Pancreas (tissue), 10 donors: ENCODE measurements around the gene SMIM8. TPM values are rescaled to one million over a fixed set of nuclear protein-coding genes. Genes with fewer than 3 reads are reported as not detected.

ENCODE experiments used
- ATAC-seq, 4 donors: fragments of 200-7000 bp; cut with Tn5 transposase; one replicate each; pipeline versions ENCODE4 v1.8.0 to v1.9.1; 2020; ENCODE audit warnings: mild to moderate bottlenecking in 4 of 4, moderate library complexity in 4 of 4
- DNase-seq, 6 donors: peaks; one replicate each; pipeline ENCODE4 v3.0.0-alpha.2; 2020
- FAIRE-seq: peaks from 2 replicates; lab custom pipeline; 2012; peaks lifted over from hg19 to GRCh38; lab: Jason Lieb, UNC
- H3K27ac ChIP-seq, 4 donors: fragments of 200-600 bp; sonication (generic); 1 replicate in 3 of 4; 2 replicates in 1 of 4; pipeline versions ENCODE4 v1.5.0 to v1.8.0; 2020
- H3K27me3 ChIP-seq, 4 donors: fragments of 200-600 bp; one replicate each; pipeline ENCODE4 v1.8.0; 2021
- H3K36me3 ChIP-seq, 3 donors: fragments of 200-600 bp; sonication (generic) in 1 of 3; one replicate each; pipeline versions ENCODE4 v1.5.0 to v1.8.0; 2020 to 2021
- H3K4me1 ChIP-seq, 3 donors: fragments of 200-600 bp; one replicate each; pipeline ENCODE4 v1.8.0; 2021
- H3K4me3 ChIP-seq, 4 donors: fragments of 200-600 bp; sonication (generic) in 2 of 4; one replicate each; pipeline versions ENCODE4 v1.5.0 to v1.8.0; 2020 to 2021
- H3K9me3 ChIP-seq, 4 donors: fragments of 200-600 bp; one replicate each; pipeline ENCODE4 v1.8.0; 2021
- WGBS, 2 donors: extraction: QIAGEN DNeasy Blood & Tissue Kit; methylation state at CpG; one replicate each; pipeline ENCODE4 v1.1.7; 2013; 5-methylcytosine and 5-hydroxymethylcytosine counted together
- intact Hi-C, 3 donors: fragments of 100-400 bp; cut with DNase I; formaldehyde crosslinking; loops; one replicate each; pipeline versions ENCODE4 v1.11.1 to v1.14.2; 2022
- polyA plus RNA-seq, 2 donors: library from polyadenylated mRNA; stranded (reverse); fragments of 200-250 nt; gene quantifications; one replicate each; pipeline ENCODE4 v1.2.3, GENCODE V29; 2013
- total RNA-seq, 6 donors: library from RNA; stranded (reverse); fragmentation: NEBNext Ultra II Directional in 4 of 6; extraction: Animal tissue kit (Norgen Biotek cat#: 25700) in 4 of 6; gene quantifications; one replicate each; pipeline versions ENCODE4 v1.2.1 to v1.2.4, GENCODE V29; 2021 to 2023
- TF ChIP-seq, protein P1 (sequence below), 4 donors: fragments of 200-600 bp; sonication (generic) in 3 of 4; IDR thresholded peaks; one replicate each; pipeline versions ENCODE4 v1.5.0 to v1.8.0; 2021; ENCODE audit warnings: antibody characterized with exemption in 4 of 4
- donor health status: healthy with polysubstance abuse.
- donor health status: DM: no; HTN: no; CAD: no; lungs with moderate emphysema.
- donor health status: DM: no; HTN: no; CAD: no.
- donor health status: control.
- donor health status: control.
- donor health status: Bipolar disorder and iron deficiency.
- donor health status: DM: yes; HTN: yes; CAD: no.
- donor health status: DM: no; HTN: no; CAD: no.
- donor health status: DM: no; HTN: no; CAD: no.
- donor health status: DM: yes; HTN: yes; CAD: no.

Gene SMIM8
- total and polyA plus RNA-seq, 8 donors: 2.7 to 6.4 (median 3.9) TPM

DNA sequence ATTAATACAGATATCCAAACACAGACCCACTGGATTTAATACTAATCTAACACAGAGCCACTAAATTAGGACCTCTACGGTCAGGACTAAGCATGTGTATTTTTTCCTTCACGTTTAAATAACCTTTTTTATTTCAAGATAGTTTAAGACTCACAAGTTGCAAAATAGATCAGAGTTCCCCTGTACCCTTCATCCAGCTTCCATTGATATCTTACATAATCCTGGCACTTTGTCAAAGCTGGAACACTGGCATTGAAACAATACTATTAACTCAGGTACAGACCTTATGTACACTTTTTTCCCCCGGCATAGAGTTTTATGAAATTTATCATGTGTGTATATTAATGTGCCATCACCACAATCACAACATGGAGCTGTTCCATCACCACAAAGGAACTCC is 24.3 kb downstream of the SMIM8 start:
- Histone ChIP-seq H3K27ac (no peak overlapping the region), H3K36me3 (no peaks in the 10 kb centered on the region), H3K4me1 (peaks cover 0 to 4% (median 0%) of the 10 kb centered on the region in 3 donors), H3K27me3 (no peaks in the 10 kb centered on the region), H3K9me3 (no peaks in the 10 kb centered on the region), H3K4me3 (no peak overlapping the region)
- no peak for ATAC-seq
- intact Hi-C loops: no loop called here
- no peak for FAIRE-seq
- 64% methylated on average over 3 of the region's 3 CpGs for WGBS, 2 donors
- TF ChIP-seq, protein P1, sequence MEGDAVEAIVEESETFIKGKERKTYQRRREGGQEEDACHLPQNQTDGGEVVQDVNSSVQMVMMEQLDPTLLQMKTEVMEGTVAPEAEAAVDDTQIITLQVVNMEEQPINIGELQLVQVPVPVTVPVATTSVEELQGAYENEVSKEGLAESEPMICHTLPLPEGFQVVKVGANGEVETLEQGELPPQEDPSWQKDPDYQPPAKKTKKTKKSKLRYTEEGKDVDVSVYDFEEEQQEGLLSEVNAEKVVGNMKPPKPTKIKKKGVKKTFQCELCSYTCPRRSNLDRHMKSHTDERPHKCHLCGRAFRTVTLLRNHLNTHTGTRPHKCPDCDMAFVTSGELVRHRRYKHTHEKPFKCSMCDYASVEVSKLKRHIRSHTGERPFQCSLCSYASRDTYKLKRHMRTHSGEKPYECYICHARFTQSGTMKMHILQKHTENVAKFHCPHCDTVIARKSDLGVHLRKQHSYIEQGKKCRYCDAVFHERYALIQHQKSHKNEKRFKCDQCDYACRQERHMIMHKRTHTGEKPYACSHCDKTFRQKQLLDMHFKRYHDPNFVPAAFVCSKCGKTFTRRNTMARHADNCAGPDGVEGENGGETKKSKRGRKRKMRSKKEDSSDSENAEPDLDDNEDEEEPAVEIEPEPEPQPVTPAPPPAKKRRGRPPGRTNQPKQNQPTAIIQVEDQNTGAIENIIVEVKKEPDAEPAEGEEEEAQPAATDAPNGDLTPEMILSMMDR (IDR thresholded peaks at IDR 0.05): no peak
- DNase-seq: no peak

DNA sequence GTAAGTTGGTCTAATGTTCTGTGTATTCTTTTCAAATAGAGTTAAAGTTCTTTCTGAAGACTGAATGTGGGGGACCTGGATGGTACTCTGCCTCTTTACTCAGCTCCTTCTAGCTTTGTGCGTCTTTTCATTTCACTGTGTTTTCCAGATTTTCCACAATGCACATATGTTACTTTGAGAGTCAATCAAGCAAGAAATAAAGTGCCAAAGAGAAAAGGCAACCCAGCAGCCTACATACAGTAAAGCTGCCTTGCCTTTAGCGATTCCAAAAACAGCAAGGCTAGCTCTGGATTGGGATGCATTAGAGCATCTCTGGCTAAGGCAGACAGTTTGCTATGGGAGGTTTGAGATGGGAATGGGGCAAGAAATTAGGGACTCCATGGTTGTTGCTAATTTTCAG is 27.5 kb downstream of the SMIM8 start:
- Histone ChIP-seq H3K27me3 (no peaks in the 10 kb centered on the region), H3K9me3 (no peaks in the 10 kb centered on the region), H3K4me3 (no peak overlapping the region), H3K36me3 (no peaks in the 10 kb centered on the region), H3K4me1 (no peaks in the 10 kb centered on the region), H3K27ac (no peak overlapping the region)
- intact Hi-C loops: no loop called here
- WGBS, 2 donors: 95 to 96% methylated on average over 2 of the region's 2 CpGs
- TF ChIP-seq, protein P1 (IDR thresholded peaks at IDR 0.05): no peak
- ATAC-seq (no peak), DNase-seq (no peak), FAIRE-seq (no peak)

GRCh38 chr6:87350516-87350915 is 28.1 kb downstream of the SMIM8 start:
- intact Hi-C loops: no loop called here
- Histone ChIP-seq H3K4me1 (no peaks in the 10 kb centered on the region), H3K4me3 (no peak overlapping the region), H3K36me3 (no peaks in the 10 kb centered on the region), H3K27me3 (no peaks in the 10 kb centered on the region), H3K27ac (no peak overlapping the region), H3K9me3 (no peaks in the 10 kb centered on the region)
- TF ChIP-seq, protein P1 (IDR thresholded peaks at IDR 0.05): no peak
- FAIRE-seq (no peak), ATAC-seq (no peak), DNase-seq (no peak)

DNA sequence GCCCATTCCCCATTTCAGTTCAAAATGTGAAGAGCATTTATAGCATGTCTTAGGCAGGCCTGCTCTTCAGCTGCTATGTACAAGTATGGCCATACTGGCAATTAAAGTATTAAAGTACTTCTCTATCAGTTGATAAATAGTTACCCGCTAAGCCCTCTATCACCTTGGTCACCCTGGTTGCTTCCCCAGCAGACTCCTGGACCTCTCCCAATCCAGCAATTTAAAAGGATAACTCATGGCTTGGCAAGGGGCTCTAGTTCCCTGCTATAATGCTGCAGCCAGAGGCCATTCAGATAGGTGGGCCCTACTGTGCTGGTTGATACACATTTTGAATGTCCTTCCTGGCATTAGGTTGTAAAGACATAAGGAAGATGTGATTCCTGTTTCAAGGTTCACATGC is 29.2 kb downstream of the SMIM8 start:
- Histone ChIP-seq H3K4me3 (no peak overlapping the region), H3K9me3 (no peaks in the 10 kb centered on the region), H3K27ac (no peak overlapping the region), H3K27me3 (no peaks in the 10 kb centered on the region), H3K36me3 (no peaks in the 10 kb centered on the region), H3K4me1 (no peaks in the 10 kb centered on the region)
- no peak for DNase-seq
- intact Hi-C loops: no loop called here
- ATAC-seq: no peak
- TF ChIP-seq, protein P1 (IDR thresholded peaks at IDR 0.05): no peak
- FAIRE-seq: no peak
- 93% methylated on average over 1 of the region's 1 CpG for WGBS, 2 donors

DNA sequence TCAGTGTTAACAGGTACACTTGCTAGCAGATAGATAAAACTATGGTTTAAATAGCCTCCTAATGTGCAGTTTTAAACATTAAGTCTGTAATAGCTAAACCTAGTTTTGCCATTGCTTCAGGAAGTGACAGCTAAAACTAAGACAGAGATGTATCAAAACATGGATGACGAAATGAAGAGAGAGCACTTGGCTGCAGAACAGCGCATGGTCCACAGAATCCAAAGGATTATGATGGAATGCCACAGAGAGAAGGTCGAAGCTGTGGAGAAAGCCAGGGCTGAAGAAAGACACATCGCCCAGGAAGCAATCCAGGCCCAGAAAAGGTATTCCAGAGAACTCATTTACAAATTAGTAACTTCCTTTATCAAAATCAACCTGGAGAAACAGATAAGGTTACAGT is 33.8 kb downstream of the SMIM8 start:
- no peak overlapping the region for H3K27ac ChIP-seq
- H3K36me3 ChIP-seq: no peaks in the 10 kb centered on the region
- H3K27me3 ChIP-seq: no peaks in the 10 kb centered on the region
- no peak overlapping the region for H3K4me3 ChIP-seq
- H3K9me3 ChIP-seq: no peaks in the 10 kb centered on the region
- ATAC-seq (no peak), FAIRE-seq (no peak), DNase-seq (no peak)
- intact Hi-C loops: no loop called here
- no peaks in the 10 kb centered on the region for H3K4me1 ChIP-seq
- WGBS, 2 donors: 88 to 89% methylated on average over 4 of the region's 4 CpGs
- TF ChIP-seq, protein P1 (IDR thresholded peaks at IDR 0.05): no peak
